ENCODE results near the gene SLC38A3. TPM values are rescaled to one million over a fixed set of nuclear protein-coding genes. Genes with fewer than 3 reads are reported as not detected.

Gene SLC38A3
- polyA plus RNA-seq, 1 donor: 2.0 TPM

DNA sequence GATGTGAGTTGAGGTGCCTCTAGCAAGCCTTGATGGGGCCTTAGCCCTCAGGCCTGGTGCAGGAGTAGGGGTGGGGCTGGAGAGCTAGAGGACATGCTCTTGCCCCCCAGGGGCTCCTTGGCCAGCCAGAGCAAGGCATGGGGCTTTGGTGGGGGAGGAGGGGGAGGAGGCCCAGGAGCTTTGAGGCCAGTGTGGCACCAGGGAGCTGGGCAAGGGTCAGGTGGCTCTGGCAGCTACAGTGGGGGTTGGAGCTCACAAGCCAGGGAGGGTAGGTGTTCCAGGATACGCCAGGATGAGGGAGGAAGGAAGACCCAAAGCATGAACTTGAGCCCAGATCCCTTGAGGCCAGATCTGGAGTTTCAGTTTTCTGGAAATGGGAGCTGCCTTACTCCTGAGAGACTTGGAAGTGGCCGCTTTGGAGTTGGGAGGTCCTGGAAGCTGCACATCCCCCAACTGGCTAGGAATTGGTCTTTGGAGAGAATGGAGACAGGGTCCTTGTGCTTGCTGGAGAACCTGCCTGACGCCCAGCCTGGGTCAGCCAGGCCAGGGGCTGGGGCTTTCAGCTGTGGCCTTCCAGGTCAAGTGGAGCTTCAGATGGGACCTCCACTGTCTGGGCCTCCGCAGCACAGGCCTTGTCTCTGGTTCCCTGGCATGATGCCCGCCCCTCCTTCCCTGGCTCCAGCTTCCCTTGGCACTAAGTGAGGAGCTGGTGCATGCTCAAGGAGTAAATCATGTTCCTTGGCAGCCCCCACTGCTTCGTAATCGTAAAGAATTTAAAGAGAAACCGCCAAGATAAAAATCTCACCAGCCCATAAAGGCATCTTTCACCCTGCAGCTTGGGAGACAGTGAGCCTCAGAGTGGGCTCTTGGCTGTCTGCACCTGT lies 41.3 kb upstream of the SLC38A3 start:
- Histone ChIP-seq H3K36me3 (ENCODE audit: control insufficient read depth, insufficient read depth, low read length) (no peaks in the 10 kb centered on the region), H3K4me1 (ENCODE audit: control insufficient read depth, insufficient read depth, low read length) (peaks cover 50% of the 10 kb centered on the region), H3K4me3 (ENCODE audit: low read length) (no peak overlapping the region), H3K27ac (ENCODE audit: low read length) (peak overlapping the region; percentile 60), H3K27me3 (ENCODE audit: control insufficient read depth, insufficient read depth, low read length) (peaks cover 30% of the 10 kb centered on the region), H3K9me3 (ENCODE audit: control insufficient read depth, low read depth, low read length) (no peaks in the 10 kb centered on the region)
- no CpG with 5 or more reads among the region's 8 CpGs for WGBS (ENCODE audit: insufficient coverage, low lambda C conversion rate)
- peak in 1 of 2 donors; percentile 28 for DNase-seq

DNA sequence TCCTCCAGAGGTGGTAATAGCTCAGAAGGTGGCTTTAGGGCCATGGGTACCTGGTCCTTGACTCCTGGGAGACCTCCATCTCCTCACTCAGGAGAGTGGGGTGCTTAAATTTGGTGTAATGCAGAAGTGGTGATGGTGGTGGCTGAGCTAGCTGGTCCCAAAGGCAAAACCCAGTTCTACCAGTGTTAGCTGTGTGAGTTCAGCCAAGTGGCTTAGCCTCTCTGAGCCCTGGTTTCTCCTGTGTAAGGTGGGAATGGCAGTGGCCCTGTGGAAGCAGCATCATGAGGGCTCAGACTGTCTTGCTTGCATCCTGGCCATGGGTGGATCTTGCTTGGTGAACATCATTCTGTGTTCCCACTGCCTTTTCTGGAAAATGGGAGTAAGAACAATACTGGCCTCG lies 40.6 kb upstream of the SLC38A3 start:
- no peaks in the 10 kb centered on the region for H3K9me3 ChIP-seq (ENCODE audit: control insufficient read depth, low read depth, low read length)
- peaks cover 50% of the 10 kb centered on the region for H3K4me1 ChIP-seq (ENCODE audit: control insufficient read depth, insufficient read depth, low read length)
- H3K4me3 ChIP-seq (ENCODE audit: low read length): no peak overlapping the region
- peak overlapping the region; percentile 60 for H3K27ac ChIP-seq (ENCODE audit: low read length)
- H3K27me3 ChIP-seq (ENCODE audit: control insufficient read depth, insufficient read depth, low read length): peaks cover 25% of the 10 kb centered on the region
- no peak for DNase-seq
- no peaks in the 10 kb centered on the region for H3K36me3 ChIP-seq (ENCODE audit: control insufficient read depth, insufficient read depth, low read length)
- no CpG with 5 or more reads among the region's 1 CpG for WGBS (ENCODE audit: insufficient coverage, low lambda C conversion rate)

DNA sequence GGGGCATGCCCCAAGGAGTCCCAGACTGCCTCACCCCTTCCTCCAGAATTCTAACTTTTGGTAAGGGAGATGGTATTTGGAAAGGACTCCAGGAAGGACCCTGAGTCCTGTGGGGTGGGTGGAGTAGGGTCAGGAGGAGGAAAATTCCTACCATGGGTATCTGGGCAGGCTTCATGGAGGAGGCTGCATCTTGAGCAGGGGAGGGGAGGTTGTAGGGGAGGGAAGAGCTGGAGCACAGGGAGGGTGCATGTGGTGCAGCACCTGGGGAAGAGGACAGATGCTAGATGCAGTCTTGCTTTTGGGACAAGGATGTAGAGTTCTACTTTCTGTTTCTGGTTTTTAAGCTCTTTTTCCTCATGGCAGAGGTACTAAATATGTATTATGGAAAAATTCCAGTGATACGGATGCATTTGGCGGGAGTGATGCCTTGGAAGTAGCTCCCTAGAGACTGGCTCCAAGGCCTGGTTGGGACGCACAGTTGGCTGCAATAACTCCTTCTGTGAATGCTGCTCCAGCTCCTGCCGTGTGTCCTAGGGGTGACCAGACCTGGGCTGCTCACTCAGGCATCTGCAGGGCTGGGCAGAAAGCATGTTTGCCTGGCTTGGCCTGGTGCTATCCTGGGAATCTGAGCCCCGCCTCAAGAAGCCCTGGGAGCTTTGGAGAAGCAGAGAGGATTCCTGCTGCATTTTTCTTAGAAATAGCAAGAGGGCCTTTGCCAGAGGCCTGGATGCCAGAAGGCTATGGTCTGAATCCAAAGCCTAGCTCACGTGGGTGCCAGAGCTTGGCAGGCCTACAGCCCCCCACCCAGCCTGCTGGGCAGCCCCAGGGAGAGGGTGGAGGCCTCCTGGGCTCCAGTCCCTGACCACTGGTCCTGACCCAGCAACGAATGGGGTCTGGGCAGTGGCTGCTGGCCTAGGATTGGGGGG lies 39.8 kb upstream of the SLC38A3 start:
- Histone ChIP-seq H3K27me3 (ENCODE audit: control insufficient read depth, insufficient read depth, low read length) (peaks cover 21% of the 10 kb centered on the region), H3K27ac (ENCODE audit: low read length) (peak overlapping the region; percentile 60), H3K9me3 (ENCODE audit: control insufficient read depth, low read depth, low read length) (no peaks in the 10 kb centered on the region), H3K4me3 (ENCODE audit: low read length) (no peak overlapping the region), H3K4me1 (ENCODE audit: control insufficient read depth, insufficient read depth, low read length) (peaks cover 50% of the 10 kb centered on the region), H3K36me3 (ENCODE audit: control insufficient read depth, insufficient read depth, low read length) (no peaks in the 10 kb centered on the region)
- no CpG with 5 or more reads among the region's 7 CpGs for WGBS (ENCODE audit: insufficient coverage, low lambda C conversion rate)
- DNase-seq: no peak

DNA sequence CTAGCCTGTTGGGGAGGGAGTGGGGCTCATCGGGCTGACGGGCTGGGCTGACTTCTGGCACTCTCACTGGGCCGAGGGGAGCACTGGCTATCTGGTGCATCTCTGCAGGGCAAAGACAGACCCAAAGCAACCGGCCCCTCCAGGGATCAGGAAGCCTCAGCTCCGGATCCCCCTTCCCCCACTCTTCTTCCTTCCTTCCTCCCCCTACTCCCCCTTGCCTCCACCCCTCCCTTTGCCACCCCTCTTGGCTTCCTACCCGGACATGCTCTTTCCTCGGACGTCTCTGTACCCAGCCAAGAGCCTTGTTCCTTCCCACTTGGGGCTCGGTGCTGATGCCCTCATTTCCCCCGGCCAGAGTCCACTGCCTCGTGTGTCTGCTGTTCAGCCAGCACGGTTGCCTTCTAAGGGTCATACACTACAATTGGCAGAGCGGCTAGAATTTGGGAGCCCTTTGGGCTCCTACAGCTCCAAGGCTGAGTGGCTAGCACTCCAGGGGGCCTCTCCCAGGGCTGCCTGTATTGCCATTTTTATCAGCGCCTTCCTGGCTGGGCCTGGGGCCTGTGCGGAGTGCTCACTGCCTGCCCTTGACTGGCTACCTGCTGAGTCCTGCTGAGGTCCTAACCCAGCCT lies 39.0 kb upstream of the SLC38A3 start:
- H3K4me3 ChIP-seq (ENCODE audit: low read length): no peak overlapping the region
- H3K27me3 ChIP-seq (ENCODE audit: control insufficient read depth, insufficient read depth, low read length): peaks cover 21% of the 10 kb centered on the region
- no peaks in the 10 kb centered on the region for H3K36me3 ChIP-seq (ENCODE audit: control insufficient read depth, insufficient read depth, low read length)
- H3K27ac ChIP-seq (ENCODE audit: low read length): peak overlapping the region; percentile 60
- DNase-seq: peak in 1 of 2 donors; percentile 51
- peaks cover 44% of the 10 kb centered on the region for H3K4me1 ChIP-seq (ENCODE audit: control insufficient read depth, insufficient read depth, low read length)
- 0% methylated on average over 3 of the region's 15 CpGs for WGBS (ENCODE audit: insufficient coverage, low lambda C conversion rate)
- no peaks in the 10 kb centered on the region for H3K9me3 ChIP-seq (ENCODE audit: control insufficient read depth, low read depth, low read length)

DNA sequence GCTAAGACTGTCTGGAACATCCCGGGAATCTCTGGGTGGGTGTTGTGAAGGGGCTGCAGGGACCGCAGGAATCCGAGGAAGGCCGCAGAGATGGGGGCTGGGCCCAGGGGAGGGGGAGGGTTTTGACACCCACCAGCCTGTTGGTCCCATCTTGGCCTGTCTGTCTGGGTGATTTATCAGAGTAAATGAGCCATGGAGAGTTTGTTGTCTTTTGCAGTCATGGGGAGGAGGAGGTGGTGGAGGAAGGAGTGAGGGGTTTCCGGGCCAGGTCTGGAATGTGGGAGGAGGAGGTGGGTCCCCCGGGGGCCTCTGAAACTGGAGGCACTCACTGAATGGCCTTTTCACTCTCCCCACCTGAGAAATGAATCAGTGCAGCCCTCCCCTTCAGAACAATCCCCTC lies 38.5 kb upstream of the SLC38A3 start:
- Histone ChIP-seq H3K4me1 (ENCODE audit: control insufficient read depth, insufficient read depth, low read length) (peaks cover 42% of the 10 kb centered on the region), H3K36me3 (ENCODE audit: control insufficient read depth, insufficient read depth, low read length) (no peaks in the 10 kb centered on the region), H3K27ac (ENCODE audit: low read length) (no peak overlapping the region), H3K4me3 (ENCODE audit: low read length) (no peak overlapping the region), H3K9me3 (ENCODE audit: control insufficient read depth, low read depth, low read length) (no peaks in the 10 kb centered on the region), H3K27me3 (ENCODE audit: control insufficient read depth, insufficient read depth, low read length) (peaks cover 21% of the 10 kb centered on the region)
- 60% methylated on average over 1 of the region's 6 CpGs for WGBS (ENCODE audit: insufficient coverage, low lambda C conversion rate)
- no peak for DNase-seq

DNA sequence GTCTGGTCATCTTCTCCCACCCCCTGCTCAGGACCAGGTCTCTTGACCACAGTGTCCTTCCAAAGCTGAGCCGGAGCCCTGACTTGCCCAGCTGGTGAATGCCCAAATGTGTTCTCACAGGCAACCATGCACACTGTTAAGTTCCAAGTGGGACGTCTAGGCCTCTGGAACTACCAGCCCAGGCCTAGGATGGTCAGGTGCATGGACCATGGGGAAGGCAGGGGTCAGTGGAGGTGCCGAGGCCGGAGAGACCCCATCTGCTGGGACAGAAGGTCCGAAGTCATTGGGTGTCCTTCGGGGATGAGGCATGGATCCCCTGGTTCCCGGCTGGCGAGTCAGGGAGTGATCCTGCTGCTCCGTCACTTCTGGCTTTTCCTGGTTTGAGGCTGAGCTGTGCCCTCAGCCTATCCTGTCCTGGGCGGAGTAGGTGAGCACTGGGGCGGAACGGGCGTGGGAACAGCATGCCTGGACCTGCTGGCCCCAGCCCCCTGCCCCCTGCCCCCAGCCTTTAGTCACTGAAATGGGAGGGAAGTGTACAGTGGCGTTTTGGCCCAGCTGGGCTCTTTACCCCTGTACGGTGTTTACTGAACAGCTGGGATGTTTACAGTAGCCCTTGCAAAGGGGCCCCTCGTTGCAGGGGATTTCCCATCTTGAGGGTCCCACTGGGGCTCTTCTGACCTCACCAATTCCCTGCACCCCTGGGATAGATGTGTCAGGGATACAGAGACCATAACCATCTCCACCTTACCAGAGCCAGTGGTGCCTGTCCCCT lies 37.8 kb upstream of the SLC38A3 start:
- WGBS (ENCODE audit: insufficient coverage, low lambda C conversion rate): no CpG with 5 or more reads among the region's 16 CpGs
- H3K9me3 ChIP-seq (ENCODE audit: control insufficient read depth, low read depth, low read length): no peaks in the 10 kb centered on the region
- H3K36me3 ChIP-seq (ENCODE audit: control insufficient read depth, insufficient read depth, low read length): no peaks in the 10 kb centered on the region
- H3K4me3 ChIP-seq (ENCODE audit: low read length): no peak overlapping the region
- H3K27ac ChIP-seq (ENCODE audit: low read length): no peak overlapping the region
- DNase-seq: no peak
- H3K4me1 ChIP-seq (ENCODE audit: control insufficient read depth, insufficient read depth, low read length): peaks cover 43% of the 10 kb centered on the region
- H3K27me3 ChIP-seq (ENCODE audit: control insufficient read depth, insufficient read depth, low read length): peaks cover 17% of the 10 kb centered on the region

DNA sequence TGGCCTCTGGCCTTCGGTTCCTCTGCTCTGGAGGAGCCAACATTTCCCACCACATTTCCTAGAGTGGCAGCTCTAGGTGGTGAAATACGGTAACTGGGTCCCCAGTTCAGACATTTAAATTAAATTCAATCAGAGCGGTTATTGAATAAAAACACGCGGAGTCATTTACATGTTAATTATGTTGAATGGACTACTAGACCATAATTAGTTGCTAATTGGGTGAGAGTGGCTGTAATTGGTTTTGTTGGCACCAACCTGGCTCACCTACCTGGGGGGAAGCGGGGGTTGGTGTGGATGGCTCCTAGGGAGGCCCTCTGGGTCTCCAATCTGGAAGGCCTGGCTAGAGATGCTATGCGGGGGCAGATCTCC lies 37.2 kb upstream of the SLC38A3 start:
- peaks cover 16% of the 10 kb centered on the region for H3K27me3 ChIP-seq (ENCODE audit: control insufficient read depth, insufficient read depth, low read length)
- no peak overlapping the region for H3K4me3 ChIP-seq (ENCODE audit: low read length)
- no peak for DNase-seq
- WGBS (ENCODE audit: insufficient coverage, low lambda C conversion rate): no CpG with 5 or more reads among the region's 7 CpGs
- H3K9me3 ChIP-seq (ENCODE audit: control insufficient read depth, low read depth, low read length): no peaks in the 10 kb centered on the region
- no peaks in the 10 kb centered on the region for H3K36me3 ChIP-seq (ENCODE audit: control insufficient read depth, insufficient read depth, low read length)
- no peak overlapping the region for H3K27ac ChIP-seq (ENCODE audit: low read length)
- H3K4me1 ChIP-seq (ENCODE audit: control insufficient read depth, insufficient read depth, low read length): peaks cover 40% of the 10 kb centered on the region

DNA sequence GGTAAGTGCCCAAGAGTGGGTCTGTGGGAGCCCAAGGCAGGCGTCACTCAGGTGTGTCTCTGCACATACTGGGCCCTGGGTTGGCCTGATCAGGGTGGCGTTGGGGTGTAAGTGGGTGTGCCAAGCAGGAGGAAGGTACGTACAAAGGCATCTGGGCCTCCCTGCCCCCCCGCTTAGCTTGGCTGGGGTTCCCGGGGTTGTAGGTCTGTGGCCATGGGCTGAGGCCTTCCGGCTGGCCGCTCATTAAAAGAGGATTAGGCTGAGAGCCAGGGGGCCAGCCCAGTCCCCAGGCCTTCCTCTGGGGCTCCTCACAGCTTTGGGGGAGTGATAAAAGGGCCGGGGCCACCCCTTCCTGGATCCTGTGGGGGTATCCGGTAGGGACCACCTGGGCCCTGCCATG lies 36.7 kb upstream of the SLC38A3 start:
- H3K36me3 ChIP-seq (ENCODE audit: control insufficient read depth, insufficient read depth, low read length): no peaks in the 10 kb centered on the region
- DNase-seq: no peak
- H3K27me3 ChIP-seq (ENCODE audit: control insufficient read depth, insufficient read depth, low read length): peaks cover 14% of the 10 kb centered on the region
- H3K4me3 ChIP-seq (ENCODE audit: low read length): no peak overlapping the region
- no peaks in the 10 kb centered on the region for H3K9me3 ChIP-seq (ENCODE audit: control insufficient read depth, low read depth, low read length)
- no peak overlapping the region for H3K27ac ChIP-seq (ENCODE audit: low read length)
- peaks cover 39% of the 10 kb centered on the region for H3K4me1 ChIP-seq (ENCODE audit: control insufficient read depth, insufficient read depth, low read length)
- no CpG with 5 or more reads among the region's 9 CpGs for WGBS (ENCODE audit: insufficient coverage, low lambda C conversion rate)

DNA sequence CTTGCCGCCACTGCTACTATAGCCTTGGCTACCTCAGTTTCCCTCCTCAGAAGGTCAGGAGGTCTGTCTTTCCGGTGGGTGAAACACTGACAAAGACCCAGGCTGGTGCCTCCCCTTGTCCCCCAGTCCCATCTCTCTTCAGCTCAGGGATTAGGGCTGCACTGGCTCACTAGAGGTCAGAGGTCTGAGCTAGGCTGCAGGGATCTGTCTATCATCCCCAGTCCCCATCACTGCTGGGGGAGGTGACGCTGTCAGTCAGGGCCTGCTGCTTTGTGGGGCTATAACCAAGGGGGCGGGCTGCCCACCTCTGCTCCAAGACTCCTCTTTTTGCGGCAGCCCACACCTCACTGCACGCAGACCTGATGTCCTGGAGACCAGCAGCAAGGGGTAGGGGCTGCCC lies 36.3 kb upstream of the SLC38A3 start:
- Histone ChIP-seq H3K27me3 (ENCODE audit: control insufficient read depth, insufficient read depth, low read length) (peaks cover 14% of the 10 kb centered on the region), H3K4me1 (ENCODE audit: control insufficient read depth, insufficient read depth, low read length) (peaks cover 35% of the 10 kb centered on the region), H3K4me3 (ENCODE audit: low read length) (no peak overlapping the region), H3K27ac (ENCODE audit: low read length) (no peak overlapping the region), H3K9me3 (ENCODE audit: control insufficient read depth, low read depth, low read length) (no peaks in the 10 kb centered on the region), H3K36me3 (ENCODE audit: control insufficient read depth, insufficient read depth, low read length) (no peaks in the 10 kb centered on the region)
- WGBS (ENCODE audit: insufficient coverage, low lambda C conversion rate): no CpG with 5 or more reads among the region's 6 CpGs
- DNase-seq: no peak
